Transverse colon (tissue), 4 donors: ENCODE results near the gene ZNF521. TPM values are rescaled to one million over a fixed set of nuclear protein-coding genes. Genes with fewer than 3 reads are reported as not detected.

Experiments used
- DNase-seq: peaks from one replicate; pipeline ENCODE4 v3.0.0-alpha.2; 2019
- H3K27ac ChIP-seq, 4 donors: fragments of 200-600 bp; sonication (generic); 2 replicates each; pipeline ENCODE4 v1.5.1; 2016 to 2018; ENCODE audit warnings: inconsistent platforms in 4 of 4
- H3K27me3 ChIP-seq: fragments of 200-600 bp; sonication (generic); 2 replicates; pipeline ENCODE4 v1.5.1; 2017; ENCODE audit warnings: inconsistent platforms
- H3K36me3 ChIP-seq, 4 donors: fragments of 200-600 bp; sonication (generic); 2 replicates each; pipeline ENCODE4 v1.5.1; 2017 to 2019; ENCODE audit warnings: inconsistent platforms in 4 of 4
- H3K4me1 ChIP-seq, 4 donors: fragments of 200-600 bp; sonication (generic); 2 replicates each; pipeline ENCODE4 v1.5.1; 2017 to 2020; ENCODE audit warnings: inconsistent platforms in 4 of 4
- H3K4me3 ChIP-seq, 4 donors: fragments of 200-600 bp; sonication (generic); 1 replicate in 1 of 4; 2 replicates in 3 of 4; pipeline versions ENCODE4 v1.5.1 to v1.6.1; 2017 to 2019; ENCODE audit warnings: inconsistent platforms in 4 of 4
- H3K9me3 ChIP-seq, 2 donors: fragments of 200-600 bp; sonication (generic); 2 replicates each; pipeline ENCODE4 v1.5.1; 2017 to 2019; ENCODE audit warnings: inconsistent platforms in 2 of 2
- EP300 ChIP-seq: sonication (generic); formaldehyde crosslinking; IDR thresholded peaks from one replicate; pipeline ENCODE4 v1.6.1; 2017; ENCODE audit warnings: antibody characterized with exemption, low read depth
- POLR2A ChIP-seq: fragments of 450-650 bp; IDR thresholded peaks from one replicate; pipeline ENCODE4 v1.6.1; 2016; ENCODE audit warnings: antibody characterized with exemption, mild to moderate bottlenecking, moderate library complexity
- POLR2AphosphoS5 ChIP-seq, 3 donors: sonication (generic); formaldehyde crosslinking; IDR thresholded peaks; one replicate each; pipeline ENCODE4 v1.6.1; 2016; ENCODE audit warnings: antibody characterized with exemption in 3 of 3
- whole genome bisulfite sequencing, 2 donors: methylation state at CpG; one replicate each; pipeline ENCODE4 v1.1.5; 2018; ENCODE audit warnings: low coverage in 1 of 2; 5-methylcytosine and 5-hydroxymethylcytosine counted together
- in situ Hi-C, 4 donors: fragments of 200-750 bp; cut with MboI; loops; one replicate each; pipeline versions ENCODE4 v1.15.0 to v1.15.1; 2017; ENCODE audit warnings: low sequenced_read_pairs in 3 of 4, low pct_ligation_motif_present in 1 of 4, low pct_unique_long_range_greater_than_20kb in 1 of 4
- intact Hi-C: fragments of 100-400 bp; cut with DNase I; formaldehyde crosslinking; loops from one replicate; pipeline ENCODE4 v1.15.1; 2023; ENCODE audit warnings: low total_unique reads
- total RNA-seq, 4 donors: library from RNA; depleted of rRNA; stranded (reverse); fragments of >200 nt; gene quantifications; one replicate each; pipeline ENCODE4 v1.1.0, GENCODE V29; 2016
- TF ChIP-seq, protein P1 (sequence below), 5 experiments: fragments of 200-600 bp in 3 of 5; fragments of 450-650 bp in 2 of 5; sonication (generic) in 3 of 5; IDR thresholded peaks; 1 replicate in 2 of 5; 2 replicates in 3 of 5; pipeline ENCODE4 v1.5.1; 2016 to 2017; ENCODE audit warnings: antibody characterized with exemption in 5 of 5, inconsistent platforms in 3 of 5, mild to moderate bottlenecking in 2 of 5, moderate library complexity in 1 of 5

The ZNF521 gene
- total RNA-seq, 4 donors from 2014 or later, result 6.4 to 29.5 (median 9.0) TPM

DNA sequence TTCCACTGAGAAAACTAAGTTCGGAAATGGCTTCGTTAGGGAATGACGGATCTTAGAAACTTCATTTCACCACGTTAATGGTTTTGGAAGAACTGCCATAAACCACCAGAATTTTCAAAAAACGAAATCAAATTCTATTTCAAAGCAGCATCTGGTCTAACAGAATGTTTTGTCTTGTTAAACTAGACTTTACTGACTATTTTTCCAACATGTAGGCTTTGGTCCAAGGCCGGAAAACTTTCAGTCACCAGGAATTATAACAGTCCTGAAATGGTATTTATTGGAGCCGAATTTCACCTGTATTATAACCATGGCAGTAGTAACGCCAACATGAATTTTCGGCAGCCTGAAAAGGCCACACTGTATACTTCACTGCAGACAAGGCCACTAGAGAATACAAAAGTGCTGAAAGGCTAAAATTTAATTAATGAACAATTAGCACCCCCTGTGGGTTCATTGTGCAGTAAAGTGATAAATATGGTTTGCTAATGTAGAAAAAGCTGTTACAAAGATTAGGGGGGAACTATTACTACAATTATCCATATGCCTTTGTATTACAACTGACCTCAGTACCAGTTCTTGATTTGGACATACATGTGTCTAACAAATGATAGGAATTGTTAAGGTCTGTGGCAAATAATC is 116.4 kb downstream of the ZNF521 start:
- WGBS, 2 donors, result 62 to 64% methylated on average over 9 of the region's 9 CpGs
- Histone ChIP-seq H3K27ac (no peak overlapping the region), H3K36me3 (no peaks in the 10 kb centered on the region), H3K4me1 (peaks cover 0 to 8% (median 3%) of the 10 kb centered on the region in 4 donors), H3K9me3 (no peaks in the 10 kb centered on the region), H3K4me3 (no peak overlapping the region), H3K27me3 (no peaks in the 10 kb centered on the region)
- in situ Hi-C loops, result no loop called here
- TF ChIP-seq EP300 (no peak), POLR2A (no peak), POLR2AphosphoS5 (IDR thresholded peaks at IDR 0.05) (no peak)
- TF ChIP-seq, protein P1, sequence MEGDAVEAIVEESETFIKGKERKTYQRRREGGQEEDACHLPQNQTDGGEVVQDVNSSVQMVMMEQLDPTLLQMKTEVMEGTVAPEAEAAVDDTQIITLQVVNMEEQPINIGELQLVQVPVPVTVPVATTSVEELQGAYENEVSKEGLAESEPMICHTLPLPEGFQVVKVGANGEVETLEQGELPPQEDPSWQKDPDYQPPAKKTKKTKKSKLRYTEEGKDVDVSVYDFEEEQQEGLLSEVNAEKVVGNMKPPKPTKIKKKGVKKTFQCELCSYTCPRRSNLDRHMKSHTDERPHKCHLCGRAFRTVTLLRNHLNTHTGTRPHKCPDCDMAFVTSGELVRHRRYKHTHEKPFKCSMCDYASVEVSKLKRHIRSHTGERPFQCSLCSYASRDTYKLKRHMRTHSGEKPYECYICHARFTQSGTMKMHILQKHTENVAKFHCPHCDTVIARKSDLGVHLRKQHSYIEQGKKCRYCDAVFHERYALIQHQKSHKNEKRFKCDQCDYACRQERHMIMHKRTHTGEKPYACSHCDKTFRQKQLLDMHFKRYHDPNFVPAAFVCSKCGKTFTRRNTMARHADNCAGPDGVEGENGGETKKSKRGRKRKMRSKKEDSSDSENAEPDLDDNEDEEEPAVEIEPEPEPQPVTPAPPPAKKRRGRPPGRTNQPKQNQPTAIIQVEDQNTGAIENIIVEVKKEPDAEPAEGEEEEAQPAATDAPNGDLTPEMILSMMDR (IDR thresholded peaks at IDR 0.05), result no peak
- DNase-seq, result no peak
- intact Hi-C loops, result no loop called here

DNA sequence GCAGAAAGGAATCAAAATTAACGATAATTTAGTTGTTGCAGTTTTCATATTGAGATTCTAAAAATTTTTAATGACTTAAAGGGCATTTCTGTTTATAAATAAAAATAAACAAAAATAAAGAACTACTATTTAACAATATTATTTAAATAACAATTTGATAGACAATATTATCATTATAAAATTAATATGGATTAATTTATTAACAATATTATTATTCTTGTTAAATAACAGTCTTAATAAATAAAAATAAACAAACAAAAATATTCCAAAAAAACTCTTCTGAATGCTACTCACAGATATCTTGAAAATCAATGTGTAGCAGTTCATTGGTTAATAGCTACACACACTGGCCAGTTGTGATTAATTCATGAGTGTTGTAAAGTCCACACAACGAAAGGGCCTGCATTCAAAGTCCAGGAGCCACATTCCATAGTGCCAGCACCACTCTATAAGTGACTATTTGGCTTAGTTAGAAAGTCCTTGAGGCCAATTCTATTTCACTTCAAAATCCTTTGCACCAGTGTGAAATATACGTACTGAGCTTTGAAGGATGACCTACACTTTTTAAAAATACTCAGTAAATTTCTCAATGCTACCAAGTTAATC is 117.1 kb downstream of the ZNF521 start:
- H3K36me3 ChIP-seq, result no peaks in the 10 kb centered on the region
- H3K27ac ChIP-seq, result no peak overlapping the region
- no peak overlapping the region for H3K4me3 ChIP-seq
- in situ Hi-C loops, result no loop called here
- DNase-seq, result no peak
- no peaks in the 10 kb centered on the region for H3K9me3 ChIP-seq
- no peaks in the 10 kb centered on the region for H3K27me3 ChIP-seq
- H3K4me1 ChIP-seq, result peaks cover 0 to 13% (median 7%) of the 10 kb centered on the region in 4 donors
- WGBS, 2 donors, result 71 to 87% methylated on average over 2 to 3 of the region's 3 CpGs
- intact Hi-C loops, result no loop called here
- TF ChIP-seq, protein P1 (IDR thresholded peaks at IDR 0.05), result no peak
- TF ChIP-seq POLR2AphosphoS5 (IDR thresholded peaks at IDR 0.05) (no peak), EP300 (no peak), POLR2A (no peak)

DNA sequence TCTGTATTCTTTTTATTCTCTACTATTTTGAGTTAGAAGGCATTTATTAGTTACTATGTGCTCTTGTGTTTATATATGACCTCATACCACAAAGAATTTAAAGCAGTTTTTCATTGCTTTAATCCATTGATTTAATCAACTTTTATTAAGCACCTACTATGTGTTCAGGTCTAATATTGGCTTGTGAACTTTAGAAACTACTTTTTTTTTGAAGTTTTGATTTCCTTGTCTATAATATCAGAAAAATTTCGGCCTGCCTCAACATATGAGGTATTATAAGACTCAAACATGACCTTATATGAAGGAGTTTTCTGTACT is 117.7 kb downstream of the ZNF521 start:
- H3K36me3 ChIP-seq, result no peaks in the 10 kb centered on the region
- in situ Hi-C loops, result no loop called here
- peaks cover 0 to 16% (median 8%) of the 10 kb centered on the region in 4 donors for H3K4me1 ChIP-seq
- WGBS, 2 donors, result 69 to 75% methylated on average over 1 of the region's 1 CpG
- no peak for TF ChIP-seq POLR2AphosphoS5 (IDR thresholded peaks at IDR 0.05)
- TF ChIP-seq POLR2A, result no peak
- intact Hi-C loops, result no loop called here
- peak overlapping the region; percentile 10 to 33 (median 16) for H3K27ac ChIP-seq
- H3K27me3 ChIP-seq, result no peaks in the 10 kb centered on the region
- DNase-seq, result no peak
- H3K9me3 ChIP-seq, result no peaks in the 10 kb centered on the region
- H3K4me3 ChIP-seq, result no peak overlapping the region

DNA sequence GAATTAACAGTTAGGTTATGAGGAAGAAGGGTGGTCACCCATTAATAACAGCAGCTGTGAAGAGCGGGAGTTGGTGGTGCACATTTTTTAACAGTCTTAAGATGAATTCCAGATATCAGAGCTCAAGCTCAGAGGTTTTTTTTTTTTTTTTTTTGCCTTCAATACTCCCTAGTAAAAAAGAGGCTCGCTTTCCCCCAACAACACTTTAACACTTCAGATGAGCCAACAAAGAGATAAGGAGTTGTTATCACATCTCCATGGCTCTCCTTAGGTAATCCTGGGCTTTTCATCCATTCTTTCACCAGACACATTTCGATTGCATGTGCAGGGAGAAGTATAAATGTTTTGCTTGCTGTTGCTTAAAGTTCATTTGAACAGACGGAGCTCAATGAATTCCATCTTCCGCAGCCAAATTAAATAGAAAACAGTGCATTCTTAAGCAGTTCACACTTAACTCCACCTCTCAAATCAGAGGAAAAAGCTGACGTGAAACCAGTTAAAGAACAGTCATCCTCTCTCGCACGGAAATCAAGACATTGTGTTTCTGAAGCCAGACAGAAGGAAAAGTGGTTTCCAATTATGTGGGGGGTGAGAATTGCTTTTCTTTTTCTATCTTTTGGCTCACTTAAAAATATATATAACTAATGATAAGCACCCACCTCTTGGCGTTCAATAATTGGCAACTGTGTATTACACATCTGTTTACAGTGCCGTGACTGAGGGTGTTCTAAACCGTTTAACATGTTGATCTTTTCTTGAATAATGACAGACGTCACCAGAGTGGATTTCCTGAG is 118.2 kb downstream of the ZNF521 start:
- intact Hi-C loops (no loop called here), in situ Hi-C loops (no loop called here)
- Histone ChIP-seq H3K27me3 (no peaks in the 10 kb centered on the region), H3K4me1 (peaks cover 0 to 16% (median 8%) of the 10 kb centered on the region in 4 donors), H3K36me3 (no peaks in the 10 kb centered on the region), H3K4me3 (no peak overlapping the region), H3K9me3 (no peaks in the 10 kb centered on the region), H3K27ac (peak overlapping the region; percentile 10 to 33 (median 16))
- 39 to 45% methylated on average over 12 of the region's 12 CpGs for WGBS, 2 donors
- TF ChIP-seq EP300 (no peak), POLR2AphosphoS5 (IDR thresholded peaks at IDR 0.05) (no peak), POLR2A (no peak)
- TF ChIP-seq, protein P1 (IDR thresholded peaks at IDR 0.05), result no peak
- no peak for DNase-seq
